A549 (cell line): Measurements from ENCODE around the gene SI. TPM values are rescaled to one million over a fixed set of nuclear protein-coding genes. Genes with fewer than 3 reads are reported as not detected.

ENCODE experiments used
- ATAC-seq, 2 experiments: fragments of 200-7000 bp in 1 of 2; fragments of >200 bp in 1 of 2; cut with Nextera tagmentation in 1 of 2; cut with Tn5 transposase in 1 of 2; 3 replicates each; pipeline versions ENCODE4 v1.8.0 to v1.9.1; 2018 to 2020; ENCODE audit warnings: mild to moderate bottlenecking in 1 of 2, moderate library complexity in 1 of 2
- CTCF ChIA-PET: fragments of 300-600 bp; sonication (Branson Sonifier 250); formaldehyde crosslinking; extraction: SDS; loops from one replicate; lab custom pipeline; 2021; ENCODE audit warnings: antibody characterized with exemption, inconsistent platforms; lab: Yijun Ruan, JAX
- POLR2A ChIA-PET: fragments of 350-600 bp; formaldehyde crosslinking; extraction: SDS; loops from one replicate; lab custom pipeline; 2021; ENCODE audit warnings: antibody characterized with exemption, inconsistent platforms; lab: Yijun Ruan, JAX
- DNase-seq, 2 experiments: peaks; one replicate each; pipeline versions ENCODE4 v3.0.0 to v3.0.0-alpha.2; 2011 to 2016; ENCODE audit warnings: low read depth in 1 of 2, low spot score in 1 of 2
- FAIRE-seq: peaks from 2 replicates; lab custom pipeline; 2011; peaks lifted over from hg19 to GRCh38; lab: Jason Lieb, UNC
- H3K27ac ChIP-seq, 2 experiments: fragments of >200 bp; sonication (Bioruptor Twin); formaldehyde crosslinking; 3 replicates each; pipeline ENCODE4 v1.5.1; 2016 to 2017
- H3K4me1 ChIP-seq: fragments of >200 bp; sonication (Bioruptor Twin); formaldehyde crosslinking; 3 replicates; pipeline ENCODE4 v1.6.1; 2016
- H3K4me2 ChIP-seq: fragments of >200 bp; sonication (Bioruptor Twin); formaldehyde crosslinking; 3 replicates; pipeline ENCODE4 v1.6.1; 2016
- H3K4me3 ChIP-seq: fragments of >200 bp; sonication (Bioruptor Twin); formaldehyde crosslinking; 3 replicates; pipeline ENCODE4 v1.5.1; 2016
- H3K9me3 ChIP-seq: fragments of >200 bp; sonication (Bioruptor Twin); formaldehyde crosslinking; 3 replicates; pipeline ENCODE4 v1.6.1; 2016
- CHD2 ChIP-seq: fragments of 150-350 bp; IDR thresholded peaks from 2 replicates; pipeline ENCODE4 v1.6.1; 2014; ENCODE audit warnings: low read length; ENCODE audit not compliant: partially characterized antibody
- E2F6 ChIP-seq: IDR thresholded peaks from 2 replicates; pipeline ENCODE4 v1.6.1; 2012; ENCODE audit warnings: low read depth, borderline replicate concordance
- ESRRA ChIP-seq: fragments of 150-350 bp; IDR thresholded peaks from 2 replicates; pipeline ENCODE4 v1.6.1; 2014; ENCODE audit warnings: mild to moderate bottlenecking, low read length, borderline replicate concordance
- HES2 ChIP-seq: fragments of >200 bp; sonication (Bioruptor Twin); formaldehyde crosslinking; IDR thresholded peaks from 2 replicates; pipeline ENCODE4 v1.6.1; 2016
- HMGXB4 ChIP-seq: fragments of 250-450 bp; sonication (Bioruptor Pico); IDR thresholded peaks from 2 replicates; pipeline ENCODE4 v1.5.0; 2021; ENCODE audit warnings: mild to moderate bottlenecking, moderate library complexity, borderline replicate concordance
- HOXA7 ChIP-seq: fragments of 250-450 bp; sonication (Bioruptor Pico); IDR thresholded peaks from 2 replicates; pipeline ENCODE4 v1.5.0; 2020; ENCODE audit warnings: mild to moderate bottlenecking, moderate library complexity
- HOXB13 ChIP-seq: fragments of 250-450 bp; sonication (Bioruptor Pico); IDR thresholded peaks from 2 replicates; pipeline ENCODE4 v1.5.0; 2020; ENCODE audit warnings: low read depth, mild to moderate bottlenecking, moderate library complexity
- KDM1A ChIP-seq: fragments of 200-600 bp; sonication (generic); IDR thresholded peaks from 2 replicates; pipeline ENCODE4 v1.6.1; 2016; ENCODE audit warnings: low read depth, mild to moderate bottlenecking
- NPAS2 ChIP-seq: fragments of 250-450 bp; sonication (Bioruptor Pico); IDR thresholded peaks from 2 replicates; pipeline ENCODE4 v1.8.0; 2022; ENCODE audit warnings: mild to moderate bottlenecking, moderate library complexity, borderline replicate concordance
- PHF8 ChIP-seq: fragments of 200-600 bp; sonication (generic); IDR thresholded peaks from 2 replicates; pipeline ENCODE4 v1.6.1; 2016; ENCODE audit warnings: low read depth, mild to moderate bottlenecking, antibody characterized with exemption, moderate library complexity, borderline replicate concordance
- POLR2A ChIP-seq: IDR thresholded peaks from 2 replicates; pipeline ENCODE4 v1.6.1; 2012; ENCODE audit warnings: mild to moderate bottlenecking, low read length
- POLR2AphosphoS2 ChIP-seq: conservative IDR thresholded peaks from 2 replicates; pipeline ENCODE4 v1.6.1; 2012; ENCODE audit warnings: low read length, improper control_type of control experiment, inconsistent platforms
- RAD21 ChIP-seq, 2 experiments: fragments of >200 bp in 1 of 2; sonication (Bioruptor Twin) in 1 of 2; formaldehyde crosslinking in 1 of 2; IDR thresholded peaks in 1 of 2; conservative IDR thresholded peaks in 1 of 2; 2 replicates in 1 of 2; 3 replicates in 1 of 2; pipeline ENCODE4 v1.6.1; 2012 to 2018; ENCODE audit warnings: inconsistent platforms in 1 of 2
- RFX5 ChIP-seq: fragments of 450-650 bp; IDR thresholded peaks from 2 replicates; pipeline ENCODE4 v1.7.1; 2014; ENCODE audit warnings: antibody characterized with exemption, mild to moderate bottlenecking, moderate library complexity
- SREBF2 ChIP-seq: fragments of 450-650 bp; IDR thresholded peaks from 2 replicates; pipeline ENCODE4 v1.6.1; 2014; ENCODE audit warnings: mild to moderate bottlenecking, moderate library complexity
- TFCP2L1 ChIP-seq: fragments of 250-450 bp; sonication (Bioruptor Pico); IDR thresholded peaks from 2 replicates; pipeline ENCODE4 v1.5.0; 2021; ENCODE audit warnings: mild to moderate bottlenecking
- USF2 ChIP-seq: fragments of 450-650 bp; IDR thresholded peaks from 2 replicates; pipeline ENCODE4 v1.6.1; 2014; ENCODE audit warnings: antibody characterized with exemption
- ZFP36 ChIP-seq: fragments of 450-650 bp; IDR thresholded peaks from 2 replicates; pipeline ENCODE4 v1.6.1; 2014; ENCODE audit warnings: borderline replicate concordance; ENCODE audit not compliant: partially characterized antibody
- WGBS: methylation state at CpG from one replicate; pipeline ENCODE4 v1.1.6; 2017; ENCODE audit errors: missing lambda C conversion rate; 5-methylcytosine and 5-hydroxymethylcytosine counted together
- polyA plus RNA-seq, 4 experiments: library from polyadenylated mRNA; depleted of rRNA in 3 of 4; stranded (reverse); fragments of >200 nt; fragmentation: RNase III in 1 of 4; extraction: RNeasy Plus Mini Kit Qiagen cat#74134 plus additional on column Dnase treatment in 1 of 4; gene quantifications; 2 replicates in 3 of 4; 3 replicates in 1 of 4; pipeline ENCODE4 v1.2.3, GENCODE V29; 2011 to 2017
- small RNA-seq, 6 experiments: library from RNA; depleted of rRNA; stranded (forward); fragments of <200 nt; gene quantifications; one replicate each; pipeline ENCODE3, GENCODE V24; 2012

SI gene
- polyA plus RNA-seq, 2 of the 4 experiments (the other 2 are of a cell fraction) = not detected

- no peak for ATAC-seq
- no peak overlapping the region for H3K4me3 ChIP-seq
- CTCF ChIA-PET = no interaction called here
- 34% methylated on average over 2 of the region's 2 CpGs for WGBS
- TF ChIP-seq E2F6 = no peak
- no peak for TF ChIP-seq HOXA7 (CRISPR knock-in tag)
- TF ChIP-seq NPAS2 (CRISPR knock-in tag) = no peak
- TF ChIP-seq POLR2A = no peak
- no peak for TF ChIP-seq TFCP2L1
- no peak for TF ChIP-seq SREBF2
- no peak for TF ChIP-seq HES2
- TF ChIP-seq KDM1A = no peak
- TF ChIP-seq ZFP36 = no peak
- no peak for TF ChIP-seq POLR2AphosphoS2
- TF ChIP-seq RFX5 = no peak
- TF ChIP-seq PHF8 = no peak
- no peak for TF ChIP-seq USF2
- TF ChIP-seq RAD21 (conservative IDR thresholded peaks at IDR 0.05 in 1 of 2, IDR thresholded peaks at IDR 0.05 in 1 of 2) = no peak
- TF ChIP-seq HMGXB4 (CRISPR knock-in tag) = no peak
- no peak for TF ChIP-seq ESRRA
- TF ChIP-seq CHD2 = no peak
- no peak for TF ChIP-seq HOXB13 (CRISPR knock-in tag)
- TF ChIP-seq, all 56 proteins: peak for 0
- no peaks in the 10 kb centered on the region for H3K4me1 ChIP-seq
- no peak overlapping the region for H3K27ac ChIP-seq
- DNase-seq (no peak), FAIRE-seq (no peak)
- no peak overlapping the region for H3K4me2 ChIP-seq
- POLR2A ChIA-PET = no interaction called here
- no peaks in the 10 kb centered on the region for H3K9me3 ChIP-seq
These were observed 148.7 kb downstream of the SI start for GRCh38 chr3:164929642-164930041.

Small RNA genes within 50 kb of the gene (small RNA-seq; reads per million reads assigned to genes)
- 0 reads per million in 6 experiments for gene RF00019

Other genes with a start within 250 kb of the SI start
- not detected in 2 replicates for gene SLITRK3, start 117.9 kb upstream of the SI start, polyA plus RNA-seq (2011; rRNA removed)
- not detected in 3 replicates for gene SLITRK3, start 117.9 kb upstream of the SI start, polyA plus RNA-seq (2017; fragmentation: RNase III; extraction: RNeasy Plus Mini Kit Qiagen cat#74134 plus additional on column Dnase treatment)